DMS 273 treated with DMSO at 0.1 percent for 48 hours (cell line): ENCODE results near the gene GRK4.

ENCODE experiments used
- DNase-seq: peaks from one replicate; lab custom pipeline; 2025; lab: John Stamatoyannopoulos, UW

The GRK4 gene

DNA sequence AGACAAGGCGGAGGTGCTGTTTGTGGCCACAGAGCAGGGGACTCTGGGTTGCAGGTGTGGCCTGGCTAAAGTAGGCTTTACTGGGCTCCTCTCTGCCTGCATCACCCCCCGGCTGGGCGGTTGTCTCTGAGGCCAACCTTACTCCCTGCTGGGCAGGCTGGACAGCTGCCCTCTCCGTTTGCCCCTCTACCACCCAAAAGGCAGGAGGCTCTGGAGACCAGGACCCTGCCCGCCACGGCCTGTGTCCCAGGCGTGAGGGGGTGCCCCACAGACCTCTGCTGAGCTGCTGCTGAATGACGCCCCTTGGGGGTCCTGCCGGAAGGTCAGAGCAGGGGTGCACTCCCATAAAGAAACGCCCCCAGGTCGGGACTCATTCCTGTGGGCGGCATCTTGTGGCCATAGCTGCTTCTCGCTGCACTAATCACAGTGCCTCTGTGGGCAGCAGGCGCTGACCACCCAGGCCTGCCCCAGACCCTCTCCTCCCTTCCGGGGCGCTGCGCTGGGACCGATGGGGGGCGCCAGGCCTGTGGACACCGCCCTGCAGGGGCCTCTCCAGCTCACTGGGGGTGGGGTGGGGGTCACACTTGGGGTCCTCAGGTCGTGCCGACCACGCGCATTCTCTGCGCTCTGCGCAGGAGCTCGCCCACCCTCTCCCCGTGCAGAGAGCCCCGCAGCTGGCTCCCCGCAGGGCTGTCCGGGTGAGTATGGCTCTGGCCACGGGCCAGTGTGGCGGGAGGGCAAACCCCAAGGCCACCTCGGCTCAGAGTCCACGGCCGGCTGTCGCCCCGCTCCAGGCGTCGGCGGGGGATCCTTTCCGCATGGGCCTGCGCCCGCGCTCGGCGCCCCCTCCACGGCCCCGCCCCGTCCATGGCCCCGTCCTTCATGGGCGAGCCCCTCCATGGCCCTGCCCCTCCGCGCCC lies 110.0 kb downstream of the GRK4 start:
- no peak for DNase-seq

DNA sequence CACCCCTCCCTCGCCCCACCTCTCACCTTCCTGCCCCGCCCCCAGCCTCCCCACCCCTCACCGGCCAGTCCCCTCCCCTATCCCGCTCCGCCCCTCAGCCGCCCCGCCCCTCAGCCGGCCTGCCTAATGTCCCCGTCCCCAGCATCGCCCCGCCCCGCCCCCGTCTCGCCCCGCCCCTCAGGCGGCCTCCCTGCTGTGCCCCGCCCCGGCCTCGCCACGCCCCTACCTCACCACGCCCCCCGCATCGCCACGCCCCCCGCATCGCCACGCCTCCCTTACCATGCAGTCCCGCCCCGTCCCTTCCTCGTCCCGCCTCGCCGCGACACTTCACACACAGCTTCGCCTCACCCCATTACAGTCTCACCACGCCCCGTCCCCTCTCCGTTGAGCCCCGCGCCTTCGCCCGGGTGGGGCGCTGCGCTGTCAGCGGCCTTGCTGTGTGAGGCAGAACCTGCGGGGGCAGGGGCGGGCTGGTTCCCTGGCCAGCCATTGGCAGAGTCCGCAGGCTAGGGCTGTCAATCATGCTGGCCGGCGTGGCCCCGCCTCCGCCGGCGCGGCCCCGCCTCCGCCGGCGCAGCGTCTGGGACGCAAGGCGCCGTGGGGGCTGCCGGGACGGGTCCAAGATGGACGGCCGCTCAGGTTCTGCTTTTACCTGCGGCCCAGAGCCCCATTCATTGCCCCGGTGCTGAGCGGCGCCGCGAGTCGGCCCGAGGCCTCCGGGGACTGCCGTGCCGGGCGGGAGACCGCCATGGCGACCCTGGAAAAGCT lies 110.9 kb downstream of the GRK4 start, which contains the start of the genes HTT and HTT-AS:
Gene HTT, plus strand, starts transcription at position 604 of the 768 bp plus-strand sequence. Its CDS starts 145 bp downstream, at position 749.
Gene HTT-AS, minus strand, starts transcription at position 461 of the 768 bp plus-strand sequence.
- peak; percentile 77 for DNase-seq

DNA sequence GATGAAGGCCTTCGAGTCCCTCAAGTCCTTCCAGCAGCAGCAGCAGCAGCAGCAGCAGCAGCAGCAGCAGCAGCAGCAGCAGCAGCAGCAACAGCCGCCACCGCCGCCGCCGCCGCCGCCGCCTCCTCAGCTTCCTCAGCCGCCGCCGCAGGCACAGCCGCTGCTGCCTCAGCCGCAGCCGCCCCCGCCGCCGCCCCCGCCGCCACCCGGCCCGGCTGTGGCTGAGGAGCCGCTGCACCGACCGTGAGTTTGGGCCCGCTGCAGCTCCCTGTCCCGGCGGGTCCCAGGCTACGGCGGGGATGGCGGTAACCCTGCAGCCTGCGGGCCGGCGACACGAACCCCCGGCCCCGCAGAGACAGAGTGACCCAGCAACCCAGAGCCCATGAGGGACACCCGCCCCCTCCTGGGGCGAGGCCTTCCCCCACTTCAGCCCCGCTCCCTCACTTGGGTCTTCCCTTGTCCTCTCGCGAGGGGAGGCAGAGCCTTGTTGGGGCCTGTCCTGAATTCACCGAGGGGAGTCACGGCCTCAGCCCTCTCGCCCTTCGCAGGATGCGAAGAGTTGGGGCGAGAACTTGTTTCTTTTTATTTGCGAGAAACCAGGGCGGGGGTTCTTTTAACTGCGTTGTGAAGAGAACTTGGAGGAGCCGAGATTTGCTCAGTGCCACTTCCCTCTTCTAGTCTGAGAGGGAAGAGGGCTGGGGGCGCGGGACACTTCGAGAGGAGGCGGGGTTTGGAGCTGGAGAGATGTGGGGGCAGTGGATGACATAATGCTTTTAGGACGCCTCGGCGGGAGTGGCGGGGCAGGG lies 111.7 kb downstream of the GRK4 start:
- DNase-seq, result peak; percentile 17

DNA sequence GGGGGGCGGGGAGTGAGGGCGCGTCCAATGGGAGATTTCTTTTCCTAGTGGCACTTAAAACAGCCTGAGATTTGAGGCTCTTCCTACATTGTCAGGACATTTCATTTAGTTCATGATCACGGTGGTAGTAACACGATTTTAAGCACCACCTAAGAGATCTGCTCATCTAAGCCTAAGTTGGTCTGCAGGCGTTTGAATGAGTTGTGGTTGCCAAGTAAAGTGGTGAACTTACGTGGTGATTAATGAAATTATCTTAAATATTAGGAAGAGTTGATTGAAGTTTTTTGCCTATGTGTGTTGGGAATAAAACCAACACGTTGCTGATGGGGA lies 112.2 kb downstream of the GRK4 start:
- no peak for DNase-seq

DNA sequence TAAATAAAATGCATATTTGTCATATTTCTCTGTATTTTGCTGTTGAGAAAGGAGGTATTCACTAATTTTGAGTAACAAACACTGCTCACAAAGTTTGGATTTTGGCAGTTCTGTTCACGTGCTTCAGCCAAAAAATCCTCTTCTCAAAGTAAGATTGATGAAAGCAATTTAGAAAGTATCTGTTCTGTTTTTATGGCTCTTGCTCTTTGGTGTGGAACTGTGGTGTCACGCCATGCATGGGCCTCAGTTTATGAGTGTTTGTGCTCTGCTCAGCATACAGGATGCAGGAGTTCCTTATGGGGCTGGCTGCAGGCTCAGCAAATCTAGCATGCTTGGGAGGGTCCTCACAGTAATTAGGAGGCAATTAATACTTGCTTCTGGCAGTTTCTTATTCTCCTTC lies 114.4 kb downstream of the GRK4 start:
- DNase-seq, result no peak

DNA sequence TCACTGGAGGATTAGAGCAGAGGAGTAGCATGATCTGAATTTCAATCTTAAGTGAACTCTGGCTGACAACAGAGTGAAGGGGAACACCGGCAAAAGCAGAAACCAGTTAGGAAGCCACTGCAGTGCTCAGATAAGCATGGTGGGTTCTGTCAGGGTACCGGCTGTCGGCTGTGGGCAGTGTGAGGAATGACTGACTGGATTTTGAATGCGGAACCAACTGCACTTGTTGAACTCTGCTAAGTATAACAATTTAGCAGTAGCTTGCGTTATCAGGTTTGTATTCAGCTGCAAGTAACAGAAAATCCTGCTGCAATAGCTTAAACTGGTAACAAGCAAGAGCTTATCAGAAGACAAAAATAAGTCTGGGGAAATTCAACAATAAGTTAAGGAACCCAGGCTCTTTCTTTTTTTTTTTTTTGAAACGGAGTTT lies 116.3 kb downstream of the GRK4 start:
- DNase-seq, result no peak

DNA sequence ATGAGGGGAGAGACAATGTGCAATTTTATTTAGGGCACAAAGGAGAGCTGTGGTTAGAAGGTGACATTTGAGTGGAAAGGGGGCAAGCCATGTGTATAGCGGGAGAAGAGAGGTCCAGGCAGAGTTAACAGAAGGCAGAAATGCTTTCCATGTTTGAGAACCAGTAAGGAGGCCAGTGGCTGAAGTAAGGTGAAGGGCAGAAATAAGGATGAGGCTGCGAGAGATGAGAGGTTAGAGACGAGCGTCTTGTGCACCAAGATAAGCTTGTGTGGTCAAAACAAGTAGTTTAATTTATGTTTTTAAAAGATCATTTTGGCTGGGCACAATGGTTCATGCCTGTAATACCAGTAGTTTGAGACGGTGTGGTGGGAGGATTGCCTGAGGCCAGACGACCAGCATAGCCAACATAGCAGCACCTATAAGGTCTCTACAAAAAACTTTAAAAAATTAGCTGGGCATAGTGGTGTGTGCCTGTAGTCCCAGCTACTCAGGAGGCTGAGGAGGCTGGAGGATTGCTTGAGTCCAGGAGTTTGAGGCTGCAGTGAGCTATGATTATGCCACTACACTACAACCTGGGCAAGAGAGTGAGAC lies 119.6 kb downstream of the GRK4 start:
- DNase-seq, result no peak

DNA sequence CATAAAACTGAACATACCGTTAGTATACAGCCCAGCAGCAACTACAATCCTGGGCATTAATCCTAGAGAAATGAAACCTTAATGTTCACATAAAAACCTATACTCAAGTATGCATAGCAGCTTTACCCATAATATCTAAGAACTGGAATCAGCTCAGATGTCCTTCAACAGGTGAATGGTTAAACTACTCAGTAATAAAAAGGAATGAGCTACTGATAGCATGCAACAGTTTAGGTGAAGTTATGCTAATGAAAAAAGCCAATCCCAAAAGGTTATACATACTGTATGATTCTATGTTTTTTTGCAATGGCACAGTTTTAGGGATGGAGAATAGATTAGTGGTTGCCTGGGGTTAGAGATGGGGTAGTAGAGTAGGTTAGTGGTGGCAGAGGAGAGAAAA lies 120.4 kb downstream of the GRK4 start:
- DNase-seq, result no peak

DNA sequence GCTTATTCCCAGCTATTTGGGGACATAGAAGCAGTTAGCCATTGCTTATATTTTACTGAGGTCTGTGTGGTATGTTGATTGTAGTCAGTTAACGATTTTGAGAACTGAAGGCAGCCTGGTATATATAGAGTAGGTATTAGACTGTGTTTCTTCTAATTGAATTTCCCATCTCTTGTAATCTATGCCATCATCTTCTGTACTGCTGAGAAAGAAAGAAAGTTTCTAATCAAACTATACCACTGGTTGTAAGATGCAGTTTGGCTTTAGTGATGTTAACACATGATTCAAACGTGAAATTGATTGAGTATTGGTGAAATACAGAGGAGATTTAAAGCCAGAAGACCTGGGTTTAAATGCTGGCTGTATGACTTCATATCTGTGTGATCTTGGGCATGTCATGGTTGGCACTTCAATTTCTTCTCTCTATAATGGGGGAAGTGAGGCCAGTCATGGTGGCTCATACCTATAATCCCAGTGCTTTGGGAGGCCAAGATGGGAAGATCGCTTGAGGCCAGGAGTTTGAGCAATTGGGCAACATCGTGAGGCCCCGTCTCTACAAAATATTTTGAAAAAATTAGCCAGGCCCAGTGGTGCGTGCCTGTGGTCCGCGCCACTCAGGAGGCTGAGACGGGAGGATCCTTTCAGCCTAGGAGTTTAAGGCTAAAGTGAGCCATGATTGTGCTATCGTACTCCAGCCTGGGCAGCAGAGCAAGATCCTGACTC lies 122.7 kb downstream of the GRK4 start:
- DNase-seq, result no peak

DNA sequence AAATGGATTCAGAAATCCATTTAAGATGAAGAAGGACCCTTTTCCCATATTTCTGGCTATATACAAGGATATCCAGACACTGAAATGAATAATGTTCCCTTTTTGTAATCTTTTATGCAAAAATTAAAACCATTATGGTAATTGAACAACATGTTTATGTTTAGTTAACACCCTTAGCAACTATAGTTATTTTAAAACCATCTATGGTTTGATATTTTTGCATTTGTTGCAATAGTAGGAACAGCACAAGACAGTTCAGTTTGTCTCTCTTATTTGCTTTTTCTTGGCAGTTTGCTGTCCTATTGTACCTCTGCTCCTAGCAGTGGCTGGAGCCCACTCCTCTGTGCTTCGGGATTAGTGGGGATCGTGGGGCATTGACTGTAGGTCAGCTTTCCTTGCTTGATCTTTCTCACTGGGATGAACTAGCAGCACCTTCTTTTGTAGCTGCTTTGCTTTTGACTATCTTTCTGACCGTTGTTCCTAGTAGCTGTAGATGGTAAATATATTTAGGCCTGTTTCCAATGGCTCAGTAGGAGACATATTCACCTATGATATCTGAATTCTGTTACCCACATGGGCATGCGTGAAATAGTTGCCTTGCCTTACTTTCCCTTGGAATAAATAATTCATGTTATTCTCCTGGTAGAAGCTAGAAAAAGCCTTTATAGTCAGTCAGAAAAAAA lies 123.9 kb downstream of the GRK4 start:
- DNase-seq, result no peak
